ENCODE measurements around the gene CZIB. TPM values are rescaled to one million over a fixed set of nuclear protein-coding genes. Genes with fewer than 3 reads are reported as not detected.

CZIB gene
- polyA plus RNA-seq, 1 donor = 73.2 TPM

DNA sequence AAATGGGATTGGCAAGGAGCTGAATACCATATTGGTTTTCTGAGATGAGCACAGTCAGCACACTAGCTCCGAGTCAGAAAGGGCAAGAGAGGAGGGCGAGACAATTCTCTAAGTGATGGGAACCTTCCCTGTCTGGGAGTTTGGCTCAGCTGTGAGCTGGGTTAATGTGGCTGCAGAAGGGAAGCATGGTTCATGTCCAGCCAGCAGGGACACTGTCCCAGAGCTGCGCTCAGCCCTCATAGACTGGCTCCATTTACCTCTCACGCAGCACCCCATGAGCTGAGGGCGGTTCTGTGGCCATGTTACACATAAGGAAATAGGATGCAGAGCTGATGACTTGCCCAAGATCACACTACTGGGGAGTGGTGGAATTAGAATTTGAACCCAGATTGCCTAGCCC lies 39.5 kb downstream of the CZIB start:
- Histone ChIP-seq H3K36me3 (ENCODE audit: control insufficient read depth, insufficient read depth, low read length) (no peaks in the 10 kb centered on the region), H3K4me3 (ENCODE audit: low read length) (no peak overlapping the region), H3K27me3 (ENCODE audit: control insufficient read depth, insufficient read depth, low read length) (no peaks in the 10 kb centered on the region), H3K27ac (ENCODE audit: low read length) (no peak overlapping the region), H3K4me1 (ENCODE audit: control insufficient read depth, insufficient read depth, low read length) (peaks cover 45% of the 10 kb centered on the region), H3K9me3 (ENCODE audit: control insufficient read depth, low read depth, low read length) (no peaks in the 10 kb centered on the region)
- WGBS (ENCODE audit: insufficient coverage, low lambda C conversion rate) = no CpG with 5 or more reads among the region's 5 CpGs
- peak in 1 of 2 donors; percentile 25 for DNase-seq

DNA sequence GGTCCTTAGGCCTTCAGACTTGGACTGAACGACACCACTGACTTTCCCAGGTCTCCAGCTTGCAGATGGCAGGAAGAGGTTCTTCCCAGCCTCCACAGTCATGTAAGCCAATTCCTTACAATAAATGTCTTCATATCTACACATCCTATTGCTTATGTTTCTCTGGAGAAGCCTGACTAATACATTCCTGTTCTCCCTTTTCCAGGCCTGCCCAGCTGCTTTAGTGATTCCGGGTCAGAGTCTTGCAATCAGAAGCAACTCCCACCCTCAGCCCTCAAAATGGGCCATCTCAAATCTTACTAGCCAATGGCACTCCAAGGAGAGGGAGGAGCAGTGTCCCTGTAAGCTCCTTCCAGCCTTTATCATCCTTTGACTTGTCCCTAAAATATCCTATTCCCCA lies 40.2 kb downstream of the CZIB start:
- no CpG with 5 or more reads among the region's 2 CpGs for WGBS (ENCODE audit: insufficient coverage, low lambda C conversion rate)
- no peaks in the 10 kb centered on the region for H3K27me3 ChIP-seq (ENCODE audit: control insufficient read depth, insufficient read depth, low read length)
- no peaks in the 10 kb centered on the region for H3K36me3 ChIP-seq (ENCODE audit: control insufficient read depth, insufficient read depth, low read length)
- no peaks in the 10 kb centered on the region for H3K9me3 ChIP-seq (ENCODE audit: control insufficient read depth, low read depth, low read length)
- H3K4me3 ChIP-seq (ENCODE audit: low read length) = no peak overlapping the region
- H3K27ac ChIP-seq (ENCODE audit: low read length) = no peak overlapping the region
- peaks cover 48% of the 10 kb centered on the region for H3K4me1 ChIP-seq (ENCODE audit: control insufficient read depth, insufficient read depth, low read length)
- DNase-seq = no peak

DNA sequence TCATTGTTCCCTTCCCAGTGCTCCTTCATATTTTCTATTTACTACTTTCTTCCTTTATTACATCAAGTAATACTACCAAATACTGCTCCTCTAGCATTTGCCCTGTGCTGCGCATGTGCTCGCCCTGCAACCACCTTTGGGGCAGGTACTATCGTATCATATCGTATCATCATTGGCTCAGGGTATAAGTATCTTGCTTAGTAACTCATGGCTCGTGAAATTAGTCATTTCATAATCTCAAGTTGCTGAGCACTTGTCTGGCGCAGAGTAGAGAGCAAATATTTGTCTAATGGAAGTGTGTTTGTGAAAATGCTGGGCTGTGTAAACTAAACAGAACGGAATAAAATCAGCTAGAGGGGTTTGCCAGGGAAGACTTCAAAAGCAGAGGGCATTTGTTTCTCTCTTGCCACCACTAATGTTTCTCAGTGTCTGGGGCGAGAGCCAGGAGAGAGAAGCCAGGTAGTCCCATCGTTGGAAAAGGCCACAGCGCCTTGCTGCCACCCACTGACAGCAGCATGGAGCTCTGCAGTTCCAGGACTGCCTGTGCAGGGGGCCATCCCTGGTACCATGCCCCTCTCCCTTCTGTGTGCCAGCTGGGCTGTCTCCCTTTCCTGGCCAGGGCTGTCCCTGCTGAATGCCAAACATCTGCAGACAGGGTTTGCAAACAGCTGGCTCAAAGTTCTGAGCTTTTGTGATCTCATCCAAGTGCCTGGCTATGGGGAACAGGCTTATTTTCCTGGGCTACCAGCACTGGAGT lies 43.8 kb downstream of the CZIB start:
- peaks cover 21% of the 10 kb centered on the region for H3K4me1 ChIP-seq (ENCODE audit: control insufficient read depth, insufficient read depth, low read length)
- no peaks in the 10 kb centered on the region for H3K9me3 ChIP-seq (ENCODE audit: control insufficient read depth, low read depth, low read length)
- no CpG with 5 or more reads among the region's 10 CpGs for WGBS (ENCODE audit: insufficient coverage, low lambda C conversion rate)
- H3K27ac ChIP-seq (ENCODE audit: low read length) = no peak overlapping the region
- no peak overlapping the region for H3K4me3 ChIP-seq (ENCODE audit: low read length)
- no peaks in the 10 kb centered on the region for H3K27me3 ChIP-seq (ENCODE audit: control insufficient read depth, insufficient read depth, low read length)
- H3K36me3 ChIP-seq (ENCODE audit: control insufficient read depth, insufficient read depth, low read length) = no peaks in the 10 kb centered on the region
- DNase-seq = peak in 1 of 2 donors; percentile 59

DNA sequence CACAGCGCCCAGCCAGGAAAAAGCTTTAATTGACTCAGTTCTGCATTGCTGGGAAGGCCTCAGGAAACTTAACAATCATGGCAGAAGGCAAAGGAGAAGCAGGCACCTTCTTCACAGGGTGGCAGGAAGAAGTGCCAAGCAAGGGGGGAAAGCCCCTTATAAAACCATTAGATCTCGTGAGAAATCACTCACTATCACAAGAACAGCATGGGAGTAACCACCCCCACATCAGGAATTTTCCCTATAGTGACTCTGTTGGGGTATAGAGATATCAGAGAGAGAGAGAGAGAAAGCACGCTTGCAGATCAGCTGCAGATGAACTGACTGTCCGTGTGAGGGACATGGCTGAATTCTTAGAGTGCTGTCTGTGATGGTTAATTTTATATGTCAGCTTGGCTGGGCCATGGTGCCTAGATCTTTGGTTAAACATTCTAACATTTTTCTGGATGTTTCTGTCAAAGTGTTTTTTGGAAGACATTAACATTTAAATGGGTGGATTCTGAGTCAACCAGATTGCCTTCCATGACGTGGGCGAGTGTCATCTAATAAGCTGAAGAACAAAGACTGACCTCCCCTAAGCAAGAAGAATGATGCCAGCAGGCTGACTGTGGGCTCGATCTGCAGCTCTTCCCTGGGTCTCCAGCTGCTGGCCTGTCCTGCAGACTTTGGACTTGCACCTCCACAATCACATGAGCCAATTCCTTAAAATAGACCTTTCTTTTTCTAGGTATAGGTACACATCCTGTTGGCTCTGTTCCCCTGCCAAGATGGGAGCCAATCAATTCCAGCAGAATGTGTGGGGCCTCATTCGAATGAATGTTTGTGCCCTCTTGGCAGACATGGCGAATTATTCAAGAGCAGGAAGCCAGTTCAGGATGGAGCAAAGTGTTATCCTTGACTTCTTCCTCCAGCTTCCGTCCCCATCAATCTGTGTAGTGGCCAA lies 45.2 kb downstream of the CZIB start:
- no peak overlapping the region for H3K4me3 ChIP-seq (ENCODE audit: low read length)
- H3K27me3 ChIP-seq (ENCODE audit: control insufficient read depth, insufficient read depth, low read length) = no peaks in the 10 kb centered on the region
- no peaks in the 10 kb centered on the region for H3K9me3 ChIP-seq (ENCODE audit: control insufficient read depth, low read depth, low read length)
- DNase-seq = no peak
- no CpG with 5 or more reads among the region's 10 CpGs for WGBS (ENCODE audit: insufficient coverage, low lambda C conversion rate)
- no peak overlapping the region for H3K27ac ChIP-seq (ENCODE audit: low read length)
- no peaks in the 10 kb centered on the region for H3K36me3 ChIP-seq (ENCODE audit: control insufficient read depth, insufficient read depth, low read length)
- H3K4me1 ChIP-seq (ENCODE audit: control insufficient read depth, insufficient read depth, low read length) = peaks cover 18% of the 10 kb centered on the region

DNA sequence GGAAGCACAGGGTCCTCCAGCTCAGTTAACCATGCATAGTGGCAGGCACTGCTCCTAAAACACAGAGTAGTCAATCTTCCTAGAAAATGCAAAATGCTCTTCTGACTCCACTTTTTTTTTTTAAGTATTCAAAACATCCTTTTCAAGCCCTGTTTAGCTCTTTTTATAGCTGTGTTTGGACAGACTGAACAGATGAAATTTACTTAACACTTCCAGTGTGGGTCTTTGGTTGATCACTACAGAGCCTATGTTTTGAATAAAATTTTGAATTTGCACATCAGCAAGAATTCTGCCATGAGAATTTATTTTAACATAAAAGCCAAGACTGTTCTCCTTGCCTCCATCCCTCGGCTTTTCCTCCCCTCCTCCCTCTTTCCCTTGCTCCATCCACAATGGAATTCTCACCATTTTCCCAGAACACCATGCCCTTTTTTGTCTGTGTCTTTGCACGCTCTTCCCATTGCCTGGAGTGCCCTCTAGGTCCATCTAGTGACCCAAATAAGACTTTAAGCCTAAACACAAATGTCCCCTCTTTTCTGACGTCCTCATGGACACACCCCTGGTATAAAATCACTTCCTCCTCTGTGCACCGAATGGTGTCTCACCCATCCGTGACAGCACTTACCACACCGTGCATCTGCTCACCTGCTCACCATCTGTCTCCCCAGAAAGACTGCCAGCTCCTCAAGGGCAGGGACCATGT lies 47.9 kb downstream of the CZIB start:
- no peak overlapping the region for H3K27ac ChIP-seq (ENCODE audit: low read length)

DNA sequence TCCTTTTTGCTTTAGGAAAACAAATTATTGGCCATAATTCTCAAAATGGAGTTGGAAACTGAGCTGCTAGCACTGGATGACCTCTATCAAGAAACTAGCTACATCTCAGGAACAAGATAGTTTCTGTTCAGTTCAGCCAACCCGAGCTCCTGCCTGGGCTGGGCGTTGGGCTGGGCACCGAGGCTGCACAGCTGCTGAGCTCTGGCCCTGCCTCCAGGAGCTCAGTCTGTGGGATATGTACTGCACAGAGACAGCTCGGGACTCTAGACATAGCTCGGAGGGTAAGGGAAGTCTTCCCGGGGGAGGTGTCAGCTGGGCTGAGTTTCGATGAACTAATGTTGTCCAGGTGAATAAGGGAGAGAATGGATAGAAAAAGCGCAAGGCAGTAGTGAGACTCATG lies 53.5 kb downstream of the CZIB start:
- Histone ChIP-seq H3K27ac (ENCODE audit: low read length) (no peak overlapping the region), H3K27me3 (ENCODE audit: control insufficient read depth, insufficient read depth, low read length) (no peaks in the 10 kb centered on the region), H3K9me3 (ENCODE audit: control insufficient read depth, low read depth, low read length) (no peaks in the 10 kb centered on the region), H3K36me3 (ENCODE audit: control insufficient read depth, insufficient read depth, low read length) (no peaks in the 10 kb centered on the region), H3K4me1 (ENCODE audit: control insufficient read depth, insufficient read depth, low read length) (peaks cover 22% of the 10 kb centered on the region), H3K4me3 (ENCODE audit: low read length) (no peak overlapping the region)
- WGBS (ENCODE audit: insufficient coverage, low lambda C conversion rate) = 100% methylated on average over 3 of the region's 8 CpGs
- DNase-seq = no peak

More for the DNA sequence above, 47.9 kb downstream of the CZIB start:
- 17% methylated on average over 1 of the region's 6 CpGs for WGBS (ENCODE audit: insufficient coverage, low lambda C conversion rate)
- Histone ChIP-seq H3K4me3 (ENCODE audit: low read length) (no peak overlapping the region), H3K27me3 (ENCODE audit: control insufficient read depth, insufficient read depth, low read length) (no peaks in the 10 kb centered on the region), H3K4me1 (ENCODE audit: control insufficient read depth, insufficient read depth, low read length) (peaks cover 18% of the 10 kb centered on the region), H3K36me3 (ENCODE audit: control insufficient read depth, insufficient read depth, low read length) (no peaks in the 10 kb centered on the region), H3K9me3 (ENCODE audit: control insufficient read depth, low read depth, low read length) (no peaks in the 10 kb centered on the region)
- peak in 1 of 2 donors; percentile 46 for DNase-seq

DNA sequence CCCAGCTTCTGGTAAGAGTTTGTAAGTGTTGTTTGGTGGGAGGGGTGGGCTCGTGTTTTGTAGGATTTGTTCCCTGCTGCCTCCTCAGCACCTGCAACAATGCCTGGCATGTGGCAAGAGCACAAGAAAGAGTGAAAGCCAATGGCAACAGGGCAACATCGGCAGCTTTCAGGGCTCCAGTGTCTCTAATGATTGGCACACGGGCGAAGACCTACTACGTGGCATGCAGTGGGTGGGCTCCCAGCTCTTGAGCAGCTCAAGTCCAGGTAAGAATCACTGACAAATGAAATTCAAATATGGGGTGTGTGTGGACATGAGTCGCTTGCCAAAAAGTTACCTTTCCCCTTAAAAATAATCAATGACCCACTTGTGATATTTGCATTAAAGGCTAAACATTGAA lies 54.1 kb downstream of the CZIB start:
- H3K4me1 ChIP-seq (ENCODE audit: control insufficient read depth, insufficient read depth, low read length) = peaks cover 22% of the 10 kb centered on the region
- no peaks in the 10 kb centered on the region for H3K27me3 ChIP-seq (ENCODE audit: control insufficient read depth, insufficient read depth, low read length)
- no peak overlapping the region for H3K27ac ChIP-seq (ENCODE audit: low read length)
- DNase-seq = no peak
- H3K9me3 ChIP-seq (ENCODE audit: control insufficient read depth, low read depth, low read length) = no peaks in the 10 kb centered on the region
- H3K36me3 ChIP-seq (ENCODE audit: control insufficient read depth, insufficient read depth, low read length) = no peaks in the 10 kb centered on the region
- H3K4me3 ChIP-seq (ENCODE audit: low read length) = no peak overlapping the region
- no CpG with 5 or more reads among the region's 6 CpGs for WGBS (ENCODE audit: insufficient coverage, low lambda C conversion rate)

DNA sequence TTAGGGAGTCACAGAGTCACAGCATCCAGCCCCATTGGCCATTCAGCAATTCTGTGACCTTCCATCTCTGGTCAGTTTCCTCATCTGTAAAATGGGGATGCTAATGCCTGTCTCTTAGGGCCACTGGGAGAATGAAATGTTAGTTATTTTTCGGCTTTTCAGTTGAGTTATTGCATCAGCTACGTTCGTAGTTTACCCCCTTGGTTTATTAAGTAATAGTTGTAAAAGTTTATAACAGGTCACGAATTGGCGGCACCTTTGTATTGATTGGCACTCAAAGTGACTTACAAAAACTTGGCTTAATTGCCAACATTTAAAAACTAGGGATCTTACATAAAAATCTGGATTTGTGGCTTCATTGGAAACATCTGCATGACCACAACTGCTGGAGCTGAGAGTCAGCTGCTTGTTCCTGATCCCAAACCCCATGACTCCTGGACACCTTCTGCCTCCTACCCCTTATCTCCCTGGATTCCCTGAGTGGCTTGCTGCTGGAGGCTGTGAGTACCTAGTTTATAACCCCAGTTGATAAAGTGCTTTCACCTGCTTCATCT lies 54.9 kb downstream of the CZIB start:
- Histone ChIP-seq H3K4me1 (ENCODE audit: control insufficient read depth, insufficient read depth, low read length) (peaks cover 29% of the 10 kb centered on the region), H3K27me3 (ENCODE audit: control insufficient read depth, insufficient read depth, low read length) (no peaks in the 10 kb centered on the region), H3K27ac (ENCODE audit: low read length) (peak overlapping the region; percentile 53), H3K9me3 (ENCODE audit: control insufficient read depth, low read depth, low read length) (no peaks in the 10 kb centered on the region), H3K4me3 (ENCODE audit: low read length) (no peak overlapping the region), H3K36me3 (ENCODE audit: control insufficient read depth, insufficient read depth, low read length) (no peaks in the 10 kb centered on the region)
- peak; percentile 91 to 96 for DNase-seq
- WGBS (ENCODE audit: insufficient coverage, low lambda C conversion rate) = no CpG with 5 or more reads among the region's 5 CpGs

All from large intestine (tissue), 3 donors.